ENCODE data around the gene PFDN2. TPM values are rescaled to one million over a fixed set of nuclear protein-coding genes. Genes with fewer than 3 reads are reported as not detected.

Gene PFDN2
- total and polyA plus RNA-seq, 7 donors, result 40.7 to 115 (median 63.4) TPM

- peaks cover 0 to 15% (median 0%) of the 10 kb centered on the region in 3 donors for H3K27me3 ChIP-seq
- no peaks in the 10 kb centered on the region for H3K36me3 ChIP-seq
- TF ChIP-seq, protein P1, sequence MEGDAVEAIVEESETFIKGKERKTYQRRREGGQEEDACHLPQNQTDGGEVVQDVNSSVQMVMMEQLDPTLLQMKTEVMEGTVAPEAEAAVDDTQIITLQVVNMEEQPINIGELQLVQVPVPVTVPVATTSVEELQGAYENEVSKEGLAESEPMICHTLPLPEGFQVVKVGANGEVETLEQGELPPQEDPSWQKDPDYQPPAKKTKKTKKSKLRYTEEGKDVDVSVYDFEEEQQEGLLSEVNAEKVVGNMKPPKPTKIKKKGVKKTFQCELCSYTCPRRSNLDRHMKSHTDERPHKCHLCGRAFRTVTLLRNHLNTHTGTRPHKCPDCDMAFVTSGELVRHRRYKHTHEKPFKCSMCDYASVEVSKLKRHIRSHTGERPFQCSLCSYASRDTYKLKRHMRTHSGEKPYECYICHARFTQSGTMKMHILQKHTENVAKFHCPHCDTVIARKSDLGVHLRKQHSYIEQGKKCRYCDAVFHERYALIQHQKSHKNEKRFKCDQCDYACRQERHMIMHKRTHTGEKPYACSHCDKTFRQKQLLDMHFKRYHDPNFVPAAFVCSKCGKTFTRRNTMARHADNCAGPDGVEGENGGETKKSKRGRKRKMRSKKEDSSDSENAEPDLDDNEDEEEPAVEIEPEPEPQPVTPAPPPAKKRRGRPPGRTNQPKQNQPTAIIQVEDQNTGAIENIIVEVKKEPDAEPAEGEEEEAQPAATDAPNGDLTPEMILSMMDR (IDR thresholded peaks at IDR 0.05), result no peak
- intact Hi-C loops (cut with DNase I), result no loop called here
- no peak for DNase-seq
- 90 to 94% methylated on average over 4 of the region's 4 CpGs for WGBS, 2 donors
- no peaks in the 10 kb centered on the region for H3K4me1 ChIP-seq
- no peak overlapping the region for H3K27ac ChIP-seq
- H3K9me3 ChIP-seq, result no peaks in the 10 kb centered on the region
- H3K4me3 ChIP-seq, result no peak overlapping the region
These were observed 56.4 kb downstream of the PFDN2 start for GRCh38 chr1:161061419-161061818.

- 66 to 85% methylated on average over 6 of the region's 6 CpGs for WGBS, 2 donors
- H3K36me3 ChIP-seq, result no peaks in the 10 kb centered on the region
- no peaks in the 10 kb centered on the region for H3K4me1 ChIP-seq
- H3K4me3 ChIP-seq, result no peak overlapping the region
- H3K27ac ChIP-seq, result no peak overlapping the region
- intact Hi-C loops (cut with DNase I), result no loop called here
- no peak for DNase-seq
- H3K9me3 ChIP-seq, result no peaks in the 10 kb centered on the region
- peaks cover 0 to 23% (median 5%) of the 10 kb centered on the region in 3 donors for H3K27me3 ChIP-seq
- no peak for TF ChIP-seq POLR2AphosphoS5 (IDR thresholded peaks at IDR 0.05)
- no peak for TF ChIP-seq POLR2A (IDR thresholded peaks at IDR 0.05)
- no peak for TF ChIP-seq EP300 (IDR thresholded peaks at IDR 0.05)
- TF ChIP-seq, protein P1 (IDR thresholded peaks at IDR 0.05), result no peak
These were observed 58.5 kb downstream of the PFDN2 start for GRCh38 chr1:161059293-161059692.

GRCh38 chr1:161054805-161055204 lies 63.0 kb downstream of the PFDN2 start:
- no peaks in the 10 kb centered on the region for H3K9me3 ChIP-seq
- 79 to 90% methylated on average over 7 of the region's 7 CpGs for WGBS, 2 donors
- TF ChIP-seq EP300 (IDR thresholded peaks at IDR 0.05) (no peak), POLR2AphosphoS5 (IDR thresholded peaks at IDR 0.05) (no peak), POLR2A (IDR thresholded peaks at IDR 0.05) (no peak)
- TF ChIP-seq, protein P1 (IDR thresholded peaks at IDR 0.05), result no peak
- no peak overlapping the region for H3K27ac ChIP-seq
- H3K4me1 ChIP-seq, result no peaks in the 10 kb centered on the region
- intact Hi-C loops (cut with DNase I), result no loop called here
- H3K4me3 ChIP-seq, result no peak overlapping the region
- H3K36me3 ChIP-seq, result no peaks in the 10 kb centered on the region
- no peak for DNase-seq
- peaks cover 0 to 18% (median 5%) of the 10 kb centered on the region in 3 donors for H3K27me3 ChIP-seq

GRCh38 chr1:161054232-161054631 lies 63.6 kb downstream of the PFDN2 start:
- H3K9me3 ChIP-seq, result no peaks in the 10 kb centered on the region
- no peaks in the 10 kb centered on the region for H3K4me1 ChIP-seq
- TF ChIP-seq, protein P1 (IDR thresholded peaks at IDR 0.05), result no peak
- no peak for TF ChIP-seq EP300 (IDR thresholded peaks at IDR 0.05)
- no peak for TF ChIP-seq POLR2AphosphoS5 (IDR thresholded peaks at IDR 0.05)
- TF ChIP-seq POLR2A (IDR thresholded peaks at IDR 0.05), result no peak
- H3K27ac ChIP-seq, result no peak overlapping the region
- H3K36me3 ChIP-seq, result no peaks in the 10 kb centered on the region
- intact Hi-C loops (cut with DNase I), result no loop called here
- peaks cover 0 to 18% (median 5%) of the 10 kb centered on the region in 3 donors for H3K27me3 ChIP-seq
- no peak overlapping the region for H3K4me3 ChIP-seq
- no peak for DNase-seq
- 91 to 92% methylated on average over 4 of the region's 4 CpGs for WGBS, 2 donors

DNA sequence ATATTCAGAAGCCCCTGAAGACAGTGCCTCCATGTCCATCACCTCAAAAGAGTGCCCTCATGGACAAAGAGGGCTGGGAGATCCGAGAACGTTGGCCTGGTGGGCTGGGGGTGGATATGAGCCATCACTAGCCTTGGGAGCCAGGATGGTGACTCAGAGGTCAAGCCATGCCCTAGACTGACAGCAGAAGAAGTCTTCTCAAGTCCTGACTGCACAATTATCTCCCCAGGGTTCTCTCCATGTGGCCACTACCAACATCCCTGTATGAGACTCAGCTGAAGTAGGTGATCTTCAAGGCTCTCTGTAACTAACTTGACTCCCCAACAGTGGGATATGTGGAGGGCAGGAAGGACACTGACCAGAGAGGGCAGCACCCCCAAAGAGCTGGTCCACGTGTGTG lies 64.9 kb downstream of the PFDN2 start:
- WGBS, 2 donors, result 84 to 87% methylated on average over 3 of the region's 3 CpGs
- DNase-seq, result no peak
- H3K27ac ChIP-seq, result no peak overlapping the region
- peaks cover 0 to 18% (median 5%) of the 10 kb centered on the region in 3 donors for H3K27me3 ChIP-seq
- H3K4me3 ChIP-seq, result no peak overlapping the region
- H3K36me3 ChIP-seq, result no peaks in the 10 kb centered on the region
- no peaks in the 10 kb centered on the region for H3K9me3 ChIP-seq
- TF ChIP-seq POLR2A (IDR thresholded peaks at IDR 0.05) (no peak), POLR2AphosphoS5 (IDR thresholded peaks at IDR 0.05) (no peak), EP300 (IDR thresholded peaks at IDR 0.05) (no peak)
- TF ChIP-seq, protein P1 (IDR thresholded peaks at IDR 0.05), result no peak
- intact Hi-C loops (cut with DNase I), result no loop called here
- H3K4me1 ChIP-seq, result no peaks in the 10 kb centered on the region
